K562 (cell line): ENCODE results near the gene OST4. TPM values are rescaled to one million over a fixed set of nuclear protein-coding genes. Genes with fewer than 3 reads are reported as not detected.
"Not testable (repeated sequence)": the region's sequence is repeated elsewhere in the genome, so short reads cannot be mapped to it uniquely, and the experiment has no call there.

Source experiments
- ATAC-seq: fragments of 200-7000 bp; cut with Tn5 transposase; 3 replicates; pipeline ENCODE4 v1.9.1; 2020; ENCODE audit warnings: moderate library complexity
- BruUV-seq: library from RNA; stranded (reverse); fragments of 400-500 nt; replicated peaks from 2 replicates; lab custom pipeline; 2021; lab: Mats Ljungman, UMichigan
- CTCF ChIA-PET: fragments of 300-600 bp; formaldehyde crosslinking; extraction: SDS; loops from one replicate; lab custom pipeline; 2021; ENCODE audit warnings: low intra/inter-chr PET ratio; lab: Yijun Ruan, JAX
- POLR2A ChIA-PET: fragments of 300-600, 350-650 bp; sonication (Branson Sonifier 250); formaldehyde crosslinking; extraction: SDS; loops from one replicate; lab custom pipeline; 2021; ENCODE audit warnings: antibody characterized with exemption, inconsistent platforms; lab: Yijun Ruan, JAX
- DNase-seq, 4 experiments: peaks; one replicate each; pipeline versions ENCODE4 v3.0.0 to v3.0.0-alpha.2; 2011 to 2018; ENCODE audit warnings: low spot score in 3 of 4, mixed read lengths in 3 of 4; ENCODE audit errors: extremely low read depth in 1 of 4
- FAIRE-seq: peaks from 2 replicates; lab custom pipeline; 2011; peaks lifted over from hg19 to GRCh38; lab: Jason Lieb, UNC
- H2AFZ ChIP-seq: 2 replicates; pipeline ENCODE4 v1.6.0; 2011; ENCODE audit warnings: low read depth, low read length, control low read depth, inconsistent platforms
- H3K27ac ChIP-seq: fragments of 200-600 bp; 3 replicates; pipeline ENCODE4 v1.8.0; 2011; ENCODE audit warnings: low read depth, mild to moderate bottlenecking, control low read depth, inconsistent platforms, low read length, moderate library complexity, mixed read lengths; ENCODE audit errors: extremely low read depth
- H3K27me3 ChIP-seq, 2 experiments: fragments of 300-600 bp in 1 of 2; 2 replicates in 1 of 2; 3 replicates in 1 of 2; pipeline versions ENCODE4 v1.6.0 to v1.8.0; 2011; ENCODE audit warnings: inconsistent platforms in 2 of 2, low read length in 2 of 2, mild to moderate bottlenecking in 1 of 2, mixed read lengths in 1 of 2, moderate library complexity in 1 of 2; ENCODE audit not compliant: control insufficient read depth in 2 of 2, insufficient read depth in 2 of 2
- H3K36me3 ChIP-seq: fragments of 300-600 bp; 3 replicates; pipeline ENCODE4 v1.8.0; 2011; ENCODE audit warnings: mild to moderate bottlenecking, low read length, inconsistent platforms; ENCODE audit not compliant: control insufficient read depth, insufficient read depth
- H3K4me1 ChIP-seq, 2 experiments: fragments of 200-600 bp in 1 of 2; replicated peaks in 1 of 2; 2 replicates in 1 of 2; 3 replicates in 1 of 2; pipeline versions ENCODE4 v1.5.1 to v1.8.0; 2011; ENCODE audit warnings: inconsistent platforms in 2 of 2, low read length in 2 of 2, mild to moderate bottlenecking in 1 of 2, mixed read lengths in 1 of 2, moderate library complexity in 1 of 2; ENCODE audit not compliant: control insufficient read depth in 2 of 2, insufficient read depth in 2 of 2
- H3K4me2 ChIP-seq: 2 replicates; pipeline ENCODE4 v1.6.1; 2011; ENCODE audit warnings: low read length, control low read depth, inconsistent platforms, mixed read lengths; ENCODE audit not compliant: insufficient read depth
- H3K4me3 ChIP-seq: fragments of 200-600 bp; sonication (generic), shearing (Covaris generic); 2 replicates; pipeline ENCODE4 v1.5.1; 2016; ENCODE audit warnings: control low read depth, inconsistent platforms
- H3K79me2 ChIP-seq: fragments of 200-600 bp; 3 replicates; pipeline ENCODE4 v1.8.0; 2011; ENCODE audit warnings: low read length, inconsistent platforms; ENCODE audit not compliant: control insufficient read depth, insufficient read depth
- H3K9ac ChIP-seq, 2 experiments: 2 replicates each; pipeline versions ENCODE4 v1.6.0 to v1.6.1; 2011; ENCODE audit warnings: low read depth in 2 of 2, low read length in 2 of 2, control low read depth in 1 of 2, inconsistent platforms in 1 of 2, mild to moderate bottlenecking in 1 of 2, mixed read lengths in 1 of 2; ENCODE audit not compliant: insufficient read depth in 1 of 2
- H3K9me1 ChIP-seq: one replicate; pipeline ENCODE4 v1.6.0; 2011; ENCODE audit warnings: inconsistent platforms, mild to moderate bottlenecking, low read length, moderate library complexity; ENCODE audit not compliant: control insufficient read depth, insufficient read depth
- H3K9me3 ChIP-seq: replicated peaks from 2 replicates; pipeline ENCODE4 v1.5.1; 2011; ENCODE audit warnings: low read depth, low read length, inconsistent platforms; ENCODE audit not compliant: control insufficient read depth, insufficient read depth
- H4K20me1 ChIP-seq: replicated peaks from 2 replicates; pipeline ENCODE4 v1.6.1; 2011; ENCODE audit warnings: low read length, inconsistent platforms, mixed read lengths; ENCODE audit not compliant: control insufficient read depth, insufficient read depth
- KLF1 ChIP-seq: fragments of 450-650 bp; IDR thresholded peaks from 2 replicates; pipeline ENCODE4 v1.6.1; 2016; ENCODE audit warnings: missing genetic modification characterization, missing compliant biosample characterization
- SMARCA5 ChIP-seq: fragments of 450-650 bp; IDR thresholded peaks from 2 replicates; pipeline ENCODE4 v1.6.1; 2016
- WGBS: fragments of 100-300 bp; shearing (Covaris generic); methylation state at CpG from one replicate; pipeline ENCODE4 v1.1.6; 2016; ENCODE audit warnings: low coverage, mixed read lengths; ENCODE audit not compliant: insufficient coverage; ENCODE audit errors: missing lambda C conversion rate; 5-methylcytosine and 5-hydroxymethylcytosine counted together
- in situ Hi-C: fragments of 300-500 bp; cut with MboI; formaldehyde crosslinking; loops from 4 replicates; pipeline ENCODE4 v1.15.0; 2018; ENCODE audit warnings: inconsistent platforms, mixed read lengths
- intact Hi-C: fragments of 100-400 bp; cut with micrococcal nuclease; formaldehyde crosslinking; loops from 2 replicates; pipeline ENCODE4 v1.14.2; 2022
- polyA plus RNA-seq, 8 experiments: library from polyadenylated mRNA; depleted of rRNA in 4 of 8; stranded (reverse) in 5 of 8; unstranded in 3 of 8; fragments of >200 nt; fragmentation: Nextera tagmentation in 2 of 8; fragmentation: Illumina TruSeq in 1 of 8; extraction: Ambion mirVana in 2 of 8; extraction: Trizol in 1 of 8; gene quantifications; 2 replicates each; pipeline versions ENCODE4 v1.2.1 to v1.2.3, GENCODE V29; 2011 to 2014; ENCODE audit warnings: inconsistent platforms in 1 of 8, missing spikeins in 1 of 8
- total RNA-seq, 7 experiments: library from RNA; depleted of rRNA in 6 of 7; stranded (reverse); fragments of >200 nt in 6 of 7; fragmentation: Illumina TruSeq in 2 of 7; extraction: Trizol in 2 of 7; gene quantifications; 2 replicates each; pipeline versions ENCODE4 v1.2.1 to v1.2.3, GENCODE V29; 2011 to 2021; ENCODE audit warnings: low replicate concordance in 1 of 7
- TF ChIP-seq, protein P1 (sequence below): fragments of 450-650 bp; IDR thresholded peaks from 2 replicates; pipeline ENCODE4 v1.6.1; 2016; ENCODE audit warnings: low read depth
- TF ChIP-seq, protein P2 (sequence below): sonication (generic); formaldehyde crosslinking; IDR thresholded peaks from 2 replicates; pipeline ENCODE4 v1.8.0; 2022; ENCODE audit warnings: missing genetic modification reagents, mild to moderate bottlenecking, moderate library complexity, borderline replicate concordance

The OST4 gene
- total and polyA plus RNA-seq, 9 of the 15 experiments (the other 6 are each of a cell fraction or from before 2014, with no cell fraction given), result 186 to 1,155 (median 355) TPM

DNA sequence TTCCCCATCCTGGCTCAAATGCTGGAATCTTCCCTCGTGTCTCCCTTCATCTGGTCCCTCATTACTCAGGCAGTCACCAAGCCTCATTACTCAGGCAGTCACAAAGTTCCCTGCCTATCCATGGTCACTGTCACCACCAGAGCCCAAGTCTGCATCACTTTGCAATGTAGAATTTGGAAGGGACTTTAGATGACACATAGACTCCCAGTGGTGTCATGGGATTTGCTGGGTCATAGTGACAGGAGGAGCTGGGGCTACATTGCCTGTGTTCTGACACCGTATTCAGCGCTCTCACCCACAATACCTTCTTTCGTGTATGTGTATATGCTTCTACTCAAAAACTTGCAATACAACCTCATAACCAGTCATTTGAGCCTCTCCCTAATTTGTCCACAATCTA is 4.9 kb upstream of the OST4 start (continued):
- TF ChIP-seq, protein P1, sequence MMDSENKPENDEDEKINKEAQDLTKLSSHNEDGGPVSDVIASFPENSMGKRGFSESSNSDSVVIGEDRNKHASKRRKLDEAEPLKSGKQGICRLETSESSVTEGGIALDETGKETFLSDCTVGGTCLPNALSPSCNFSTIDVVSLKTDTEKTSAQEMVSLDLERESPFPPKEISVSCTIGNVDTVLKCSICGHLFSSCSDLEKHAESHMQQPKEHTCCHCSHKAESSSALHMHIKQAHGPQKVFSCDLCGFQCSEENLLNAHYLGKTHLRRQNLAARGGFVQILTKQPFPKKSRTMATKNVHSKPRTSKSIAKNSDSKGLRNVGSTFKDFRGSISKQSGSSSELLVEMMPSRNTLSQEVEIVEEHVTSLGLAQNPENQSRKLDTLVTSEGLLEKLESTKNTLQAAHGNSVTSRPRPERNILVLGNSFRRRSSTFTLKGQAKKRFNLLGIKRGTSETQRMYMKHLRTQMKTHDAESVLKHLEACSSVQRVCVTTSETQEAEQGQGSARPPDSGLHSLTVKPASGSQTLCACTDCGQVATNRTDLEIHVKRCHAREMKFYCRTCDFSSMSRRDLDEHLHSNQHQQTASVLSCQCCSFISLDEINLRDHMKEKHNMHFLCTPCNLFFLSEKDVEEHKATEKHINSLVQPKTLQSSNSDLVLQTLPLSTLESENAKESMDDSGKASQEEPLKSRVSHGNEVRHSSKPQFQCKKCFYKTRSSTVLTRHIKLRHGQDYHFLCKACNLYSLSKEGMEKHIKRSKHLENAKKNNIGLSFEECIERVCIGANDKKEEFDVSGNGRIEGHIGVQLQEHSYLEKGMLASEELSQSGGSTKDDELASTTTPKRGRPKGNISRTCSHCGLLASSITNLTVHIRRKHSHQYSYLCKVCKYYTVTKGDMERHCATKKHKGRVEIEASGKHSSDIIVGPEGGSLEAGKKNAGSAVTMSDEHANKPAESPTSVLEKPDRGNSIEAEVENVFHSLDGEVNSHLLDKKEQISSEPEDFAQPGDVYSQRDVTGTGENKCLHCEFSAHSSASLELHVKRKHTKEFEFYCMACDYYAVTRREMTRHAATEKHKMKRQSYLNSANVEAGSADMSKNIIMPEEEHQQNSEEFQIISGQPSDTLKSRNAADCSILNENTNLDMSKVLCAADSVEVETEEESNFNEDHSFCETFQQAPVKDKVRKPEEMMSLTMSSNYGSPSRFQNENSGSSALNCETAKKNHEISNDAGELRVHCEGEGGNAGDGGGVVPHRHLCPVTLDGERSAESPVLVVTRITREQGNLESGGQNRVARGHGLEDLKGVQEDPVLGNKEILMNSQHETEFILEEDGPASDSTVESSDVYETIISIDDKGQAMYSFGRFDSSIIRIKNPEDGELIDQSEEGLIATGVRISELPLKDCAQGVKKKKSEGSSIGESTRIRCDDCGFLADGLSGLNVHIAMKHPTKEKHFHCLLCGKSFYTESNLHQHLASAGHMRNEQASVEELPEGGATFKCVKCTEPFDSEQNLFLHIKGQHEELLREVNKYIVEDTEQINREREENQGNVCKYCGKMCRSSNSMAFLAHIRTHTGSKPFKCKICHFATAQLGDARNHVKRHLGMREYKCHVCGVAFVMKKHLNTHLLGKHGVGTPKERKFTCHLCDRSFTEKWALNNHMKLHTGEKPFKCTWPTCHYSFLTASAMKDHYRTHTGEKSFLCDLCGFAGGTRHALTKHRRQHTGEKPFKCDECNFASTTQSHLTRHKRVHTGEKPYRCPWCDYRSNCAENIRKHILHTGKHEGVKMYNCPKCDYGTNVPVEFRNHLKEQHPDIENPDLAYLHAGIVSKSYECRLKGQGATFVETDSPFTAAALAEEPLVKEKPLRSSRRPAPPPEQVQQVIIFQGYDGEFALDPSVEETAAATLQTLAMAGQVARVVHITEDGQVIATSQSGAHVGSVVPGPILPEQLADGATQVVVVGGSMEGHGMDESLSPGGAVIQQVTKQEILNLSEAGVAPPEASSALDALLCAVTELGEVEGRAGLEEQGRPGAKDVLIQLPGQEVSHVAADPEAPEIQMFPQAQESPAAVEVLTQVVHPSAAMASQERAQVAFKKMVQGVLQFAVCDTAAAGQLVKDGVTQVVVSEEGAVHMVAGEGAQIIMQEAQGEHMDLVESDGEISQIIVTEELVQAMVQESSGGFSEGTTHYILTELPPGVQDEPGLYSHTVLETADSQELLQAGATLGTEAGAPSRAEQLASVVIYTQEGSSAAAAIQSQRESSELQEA, result no peak

DNA sequence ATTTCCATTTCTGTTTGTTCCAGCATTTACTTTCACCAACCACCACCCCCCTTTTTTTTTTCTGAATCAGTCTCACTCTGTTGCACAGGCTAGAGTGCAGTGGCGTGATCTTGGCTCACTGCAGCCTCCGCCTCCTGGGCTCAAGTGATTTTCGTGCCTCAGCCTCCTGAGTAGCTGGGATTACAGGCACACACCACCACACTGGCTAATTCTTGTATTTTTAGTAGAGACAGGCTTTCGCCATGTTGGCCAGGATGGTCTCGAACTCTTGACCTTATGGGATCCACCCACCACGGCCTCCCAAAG is 4.1 kb upstream of the OST4 start:
- POLR2A ChIA-PET, result interaction anchor here (1.4 kb wide), 1 partner anchor 10 kb away, joined by 4 read pairs; no protein-coding TSS in a partner anchor
- H3K4me2 ChIP-seq, H3K9me3 ChIP-seq, intact Hi-C loops, H3K9ac ChIP-seq, H4K20me1 ChIP-seq, CTCF ChIA-PET, DNase-seq, H3K79me2 ChIP-seq, FAIRE-seq, H3K9me1 ChIP-seq, H3K4me3 ChIP-seq, in situ Hi-C loops, H3K27me3 ChIP-seq, ATAC-seq, BruUV-seq, H3K36me3 ChIP-seq: not testable (repeated sequence)
- Histone ChIP-seq H2AFZ (peak overlapping the region; percentile 78), H3K27ac (peak overlapping the region; percentile 37; the same call in 1 of the 3 replicates), H3K4me1 (peaks cover 52 to 57% of the 10 kb centered on the region in 2 experiments)
- TF ChIP-seq KLF1 (tag), result 0 out of 2 replicates have a peak, but pooled peaks have one; percentile 41
- TF ChIP-seq, protein P2, sequence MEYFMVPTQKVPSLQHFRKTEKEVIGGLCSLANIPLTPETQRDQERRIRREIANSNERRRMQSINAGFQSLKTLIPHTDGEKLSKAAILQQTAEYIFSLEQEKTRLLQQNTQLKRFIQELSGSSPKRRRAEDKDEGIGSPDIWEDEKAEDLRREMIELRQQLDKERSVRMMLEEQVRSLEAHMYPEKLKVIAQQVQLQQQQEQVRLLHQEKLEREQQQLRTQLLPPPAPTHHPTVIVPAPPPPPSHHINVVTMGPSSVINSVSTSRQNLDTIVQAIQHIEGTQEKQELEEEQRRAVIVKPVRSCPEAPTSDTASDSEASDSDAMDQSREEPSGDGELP (CRISPR knock-in tag), result peak; percentile 8; the same call in 1 of the 2 replicates
- TF ChIP-seq SMARCA5, result 0 out of 2 replicates have a peak, but pooled peaks have one; percentile 14
- 73% methylated on average over 5 of the region's 6 CpGs for WGBS
